GM11168 (cell line): Measurements from ENCODE around the gene TECRL.

Source experiments
- in situ Hi-C: fragments of 300-500 bp; cut with MboI; formaldehyde crosslinking; loops from one replicate; pipeline ENCODE4 v1.12.0; 2022; ENCODE audit warnings: low sequenced_read_pairs; ENCODE audit not compliant: unreplicated experiment

The TECRL gene

DNA sequence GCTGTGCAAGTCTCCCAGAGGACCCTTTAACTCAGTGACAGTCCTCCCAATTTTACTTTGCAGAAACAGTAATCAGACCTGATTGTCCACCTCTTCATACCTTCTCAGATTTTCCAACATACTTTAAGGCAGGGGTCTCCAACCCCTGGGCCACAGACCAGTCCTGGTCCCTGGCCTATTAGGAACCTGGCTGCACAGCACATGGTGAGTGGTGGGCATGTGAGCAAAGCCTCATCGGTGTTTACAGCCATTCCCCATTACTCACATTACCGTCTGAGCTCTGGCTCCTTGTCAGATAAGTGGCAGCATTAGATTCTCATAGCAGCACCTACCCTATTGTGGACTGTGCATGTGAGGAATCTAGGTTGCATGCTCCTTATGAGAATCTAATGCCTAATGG is 74.3 kb downstream of the TECRL start:
- in situ Hi-C loops, result no loop called here

DNA sequence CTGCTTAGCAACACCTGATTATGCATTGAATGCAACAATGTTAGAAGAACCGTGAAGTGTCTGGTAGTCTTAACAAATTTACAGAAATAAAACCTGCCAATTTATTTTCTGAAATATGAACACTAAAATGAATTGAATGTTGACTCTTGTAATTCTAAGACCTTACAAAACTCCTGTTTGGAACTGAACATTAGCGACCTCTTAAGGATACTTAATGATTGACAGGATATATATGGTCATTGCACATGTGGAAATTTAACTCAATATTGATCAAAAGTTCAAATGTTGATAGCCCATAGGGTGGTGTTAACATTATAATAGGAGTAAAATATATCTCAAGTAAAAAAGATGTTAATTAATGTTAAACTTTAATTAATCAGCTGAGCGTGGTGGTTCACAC is 79.1 kb downstream of the TECRL start:
- in situ Hi-C loops, result no loop called here

DNA sequence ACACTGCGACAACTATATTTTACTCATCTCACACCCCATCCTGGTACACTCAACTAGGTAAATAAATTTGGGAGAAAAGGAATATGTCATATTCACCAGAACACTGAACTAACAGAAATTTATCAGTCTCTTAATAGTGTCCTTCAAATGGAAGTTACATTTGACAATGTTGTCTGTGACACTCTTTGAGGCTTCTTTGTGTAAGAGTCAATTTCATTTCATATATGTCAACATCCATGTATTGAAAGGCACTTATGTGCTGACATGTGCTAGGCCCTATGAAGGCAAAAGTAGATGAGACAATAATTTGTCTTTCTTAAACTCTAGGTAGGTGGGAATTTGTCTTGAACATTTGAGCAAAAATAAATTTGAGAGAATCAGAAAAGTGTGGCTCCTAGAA is 82.0 kb downstream of the TECRL start:
- in situ Hi-C loops, result no loop called here

DNA sequence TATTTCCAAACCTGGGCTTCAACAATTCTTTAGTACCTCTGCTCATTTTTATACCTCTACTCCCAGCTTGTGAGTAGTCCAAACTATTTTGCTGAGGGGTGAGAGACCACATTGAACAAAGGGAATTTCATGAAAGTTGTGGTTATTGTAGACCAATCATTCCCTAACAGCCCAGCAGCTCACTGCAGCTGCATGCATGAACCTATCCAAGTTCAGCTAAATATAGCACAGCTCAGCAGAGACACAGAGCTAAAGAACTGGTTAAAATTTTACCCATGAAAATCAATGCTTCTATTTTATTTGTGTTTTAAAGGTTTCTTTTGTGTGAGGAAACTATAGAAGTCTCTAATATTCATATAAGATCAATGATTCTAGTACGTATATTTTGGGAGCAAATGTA is 82.7 kb downstream of the TECRL start:
- in situ Hi-C loops, result no loop called here

DNA sequence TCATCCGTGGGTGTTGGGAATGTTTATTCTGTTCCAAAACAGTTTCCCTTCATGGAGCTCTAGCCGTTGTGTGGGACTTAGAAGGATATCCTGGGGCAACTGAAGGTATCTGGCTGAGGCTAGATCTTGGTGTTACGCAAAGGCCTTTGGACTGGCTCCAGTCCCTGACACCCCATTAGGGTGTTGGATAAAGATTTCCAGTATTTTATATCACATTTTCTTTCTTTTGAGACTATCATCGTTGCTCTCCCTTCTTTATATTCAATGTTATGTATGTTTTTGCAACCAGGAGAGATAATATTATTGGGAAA is 103.0 kb downstream of the TECRL start:
- in situ Hi-C loops, result no loop called here

DNA sequence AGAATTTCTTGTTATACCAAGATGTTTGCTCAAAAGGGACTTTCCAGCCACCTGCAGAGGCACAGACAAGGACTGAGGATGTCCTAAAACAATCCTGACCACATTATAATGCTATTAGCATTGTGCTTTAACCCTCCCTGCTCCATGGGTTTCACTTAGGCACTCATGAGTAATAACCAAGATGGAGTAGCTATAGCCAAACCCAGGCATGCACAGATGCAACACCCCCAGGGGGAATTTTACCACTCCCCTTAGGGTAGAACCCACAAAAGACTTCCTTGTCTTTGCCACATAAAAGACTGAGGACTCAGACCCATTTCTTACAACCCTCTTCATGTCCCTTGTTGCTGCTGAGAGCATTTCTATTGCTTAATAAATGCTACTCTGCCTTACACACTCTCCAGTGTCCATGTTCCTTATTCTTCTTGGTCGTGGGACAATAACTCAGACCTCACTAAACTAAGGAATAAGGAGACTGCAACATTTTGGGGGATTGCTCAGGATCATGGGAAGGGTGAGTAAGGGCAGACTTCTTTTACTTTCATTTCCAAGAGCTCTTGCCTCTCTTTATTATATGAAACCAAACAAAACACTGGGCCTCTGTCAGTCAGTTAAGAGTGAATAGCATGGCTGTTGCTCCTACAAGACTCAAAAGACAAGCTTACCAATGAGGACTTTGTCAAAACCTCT is 103.5 kb downstream of the TECRL start:
- in situ Hi-C loops, result no loop called here

DNA sequence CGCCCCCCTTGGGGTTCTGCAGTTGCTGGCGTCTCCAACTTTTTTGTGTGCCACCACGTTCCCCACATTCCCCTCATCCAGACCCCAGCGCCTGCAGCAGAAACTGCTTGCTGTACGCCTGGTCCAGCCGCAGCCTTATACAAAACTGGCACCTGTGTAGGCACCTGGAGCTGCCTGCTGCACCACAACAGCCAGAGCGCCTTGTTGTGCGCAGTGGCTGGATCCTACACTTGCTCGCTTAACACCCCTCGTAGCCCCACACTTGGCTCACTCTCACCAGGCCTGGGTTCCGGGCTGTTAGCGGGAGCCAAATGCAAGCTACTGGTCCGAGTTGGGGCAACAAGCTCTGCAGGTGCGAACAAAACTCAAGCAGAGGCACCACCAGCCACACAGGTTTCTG is 136.8 kb downstream of the TECRL start:
- in situ Hi-C loops, result no loop called here

DNA sequence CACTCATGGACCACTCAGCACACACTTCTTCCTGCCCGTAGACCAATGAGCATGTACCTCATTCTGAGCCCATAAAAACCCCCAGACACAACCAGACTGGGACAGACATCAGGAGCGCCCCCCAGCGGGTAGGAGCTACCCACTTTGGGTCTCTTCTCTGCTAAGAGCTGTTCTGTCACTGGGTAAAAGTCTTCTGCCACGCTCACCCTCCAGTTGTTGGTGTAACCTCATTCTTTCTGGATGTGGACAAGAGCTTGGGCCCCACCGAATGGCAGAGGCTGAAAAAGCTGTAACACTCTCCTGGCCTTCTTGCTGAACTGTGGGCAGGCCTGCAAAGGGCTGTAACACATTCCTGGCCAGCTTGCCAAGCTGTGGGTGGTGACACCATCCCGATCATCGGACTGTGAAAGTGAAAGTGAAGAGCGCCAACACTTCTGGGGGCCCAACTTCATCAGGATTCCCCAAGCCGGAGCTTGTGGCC is 137.6 kb downstream of the TECRL start:
- in situ Hi-C loops, result no loop called here

DNA sequence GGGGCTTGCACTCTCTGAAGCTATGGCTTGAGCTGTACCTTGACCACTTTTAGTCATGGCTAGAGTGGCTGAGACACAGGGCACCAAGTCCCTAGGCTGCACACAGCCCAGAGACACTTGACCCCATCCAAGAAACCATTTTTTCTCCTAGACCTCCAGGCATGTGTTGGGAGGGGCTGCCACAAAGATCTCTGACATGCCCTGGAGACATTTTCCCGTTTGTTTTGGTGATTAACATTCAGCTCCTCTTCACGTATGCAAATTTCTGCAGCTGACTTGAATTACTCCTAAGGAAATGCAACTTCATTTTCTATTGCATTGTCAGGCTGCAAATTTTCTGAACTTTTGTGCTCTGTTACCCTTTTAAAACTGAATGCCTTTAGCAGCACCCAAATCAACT is 142.6 kb downstream of the TECRL start:
- in situ Hi-C loops, result no loop called here

DNA sequence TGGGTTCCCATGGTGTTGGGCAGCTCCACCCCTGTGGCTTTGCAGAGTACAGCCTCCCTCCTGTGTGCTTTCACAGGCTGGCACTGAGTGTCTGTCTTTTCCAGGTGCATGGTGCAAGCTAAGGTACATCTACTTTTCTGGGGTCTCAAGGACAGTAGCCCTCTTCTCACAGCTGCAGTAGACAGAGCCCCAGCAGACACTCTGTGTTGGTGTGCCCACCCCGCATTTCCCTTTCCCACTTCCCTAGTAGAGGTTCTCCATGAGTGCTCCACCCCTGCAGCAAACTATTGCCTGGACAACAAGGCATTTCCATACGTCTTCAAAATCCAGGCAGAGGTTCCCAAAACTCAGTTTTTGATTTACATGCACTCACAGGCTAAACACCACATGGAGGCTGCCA is 143.0 kb downstream of the TECRL start:
- in situ Hi-C loops, result no loop called here

DNA sequence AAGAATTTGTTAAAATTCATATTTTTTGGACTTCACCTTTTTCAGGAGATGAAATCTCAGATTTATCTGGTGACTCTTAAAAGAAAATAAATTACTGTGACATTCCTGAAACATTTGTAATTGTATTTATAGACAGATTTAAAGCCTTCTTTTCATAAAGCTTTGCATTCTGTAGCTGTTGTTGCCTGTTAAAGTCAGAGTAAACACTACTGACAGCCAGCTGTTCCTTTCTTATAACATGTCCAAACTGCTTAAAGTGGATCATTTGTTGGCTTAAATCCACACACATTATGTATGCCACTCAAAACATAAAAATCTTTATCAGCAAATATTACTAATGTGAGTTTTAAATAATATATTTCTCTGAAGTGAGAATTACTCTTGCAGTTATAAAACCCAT is 157.5 kb downstream of the TECRL start:
- in situ Hi-C loops, result no loop called here

DNA sequence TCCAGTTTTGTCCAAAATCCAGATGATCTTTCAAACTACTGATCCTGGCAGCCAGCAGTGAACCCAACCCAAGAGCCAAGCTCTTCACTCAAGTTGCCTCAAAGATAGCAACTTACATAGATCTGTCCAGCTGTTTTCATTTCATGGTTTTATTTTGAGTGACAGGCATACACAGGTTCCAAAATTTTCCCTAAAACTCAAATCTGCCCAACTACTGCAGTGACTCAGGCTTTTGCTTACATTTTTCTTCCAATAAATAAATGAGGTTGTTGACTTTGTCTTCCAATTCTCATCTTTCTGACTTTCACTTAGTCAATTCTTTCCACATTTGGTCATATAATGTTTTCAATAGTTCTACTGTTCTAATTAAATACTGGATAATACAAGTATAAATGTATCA is 158.8 kb downstream of the TECRL start:
- in situ Hi-C loops, result no loop called here

DNA sequence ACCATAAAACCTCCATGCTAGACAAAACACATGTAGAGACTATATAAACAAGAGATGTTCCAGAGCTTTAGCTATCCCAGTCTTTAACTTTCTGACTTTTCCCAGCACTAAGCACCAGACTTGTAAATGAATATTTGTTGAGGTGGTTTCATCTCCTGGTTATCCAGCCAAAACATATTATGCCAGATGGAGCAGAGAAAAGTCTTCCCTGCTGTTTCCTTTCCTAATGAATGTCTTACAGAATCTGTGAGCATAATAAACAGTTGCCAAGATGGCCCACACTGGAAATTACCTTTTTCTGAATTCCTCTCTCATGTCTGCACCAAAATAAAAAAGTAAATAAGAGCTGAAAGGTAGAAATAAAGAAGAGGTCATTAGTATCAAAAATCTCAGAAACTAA is 159.2 kb downstream of the TECRL start:
- in situ Hi-C loops, result no loop called here

DNA sequence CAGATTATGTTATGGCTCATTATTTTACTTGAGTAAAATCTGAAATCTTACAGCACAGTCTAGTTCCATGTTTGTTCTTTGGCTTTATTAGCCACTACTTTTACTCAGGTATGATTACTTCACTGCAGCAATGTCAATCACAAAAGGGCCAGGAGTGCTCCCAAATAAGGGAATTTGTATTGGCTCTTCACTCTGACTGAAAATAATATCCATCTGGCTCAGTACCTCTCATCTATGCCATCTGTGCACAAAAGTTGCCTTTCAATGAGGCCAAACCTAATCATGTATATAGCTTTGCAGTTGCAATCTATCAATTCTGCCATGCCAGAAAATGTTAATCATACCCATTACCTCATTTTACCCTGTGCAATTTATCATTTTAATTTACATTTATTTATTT is 161.1 kb downstream of the TECRL start:
- in situ Hi-C loops, result no loop called here

DNA sequence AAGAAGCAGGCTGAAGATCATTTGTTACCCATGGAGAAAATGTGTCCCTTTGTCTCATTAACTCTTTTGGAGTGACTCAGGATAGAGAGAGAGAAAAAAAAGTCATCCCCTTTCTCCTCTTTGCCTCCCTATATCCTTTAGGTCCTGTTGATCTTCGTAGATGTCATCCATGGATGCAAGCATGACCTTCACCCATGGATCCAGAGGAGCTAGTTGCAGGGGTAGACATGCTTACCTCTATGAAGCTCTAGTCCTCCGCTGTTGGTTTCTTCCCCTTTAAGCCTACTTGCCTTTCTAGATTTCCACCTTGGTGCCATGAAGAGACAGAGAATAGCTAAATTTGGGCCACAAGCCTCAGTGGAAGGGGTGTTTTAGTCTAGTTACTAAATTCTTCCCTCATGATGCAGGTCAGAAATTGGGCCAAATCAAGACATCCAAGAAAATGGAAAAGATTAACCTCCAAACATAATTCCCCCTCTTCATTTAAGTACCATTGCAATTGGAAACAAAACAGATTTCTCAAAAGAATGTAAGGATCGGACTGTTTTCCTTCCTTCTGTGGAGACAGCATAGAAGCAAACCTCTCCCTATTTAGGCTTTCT is 178.4 kb downstream of the TECRL start:
- in situ Hi-C loops, result no loop called here
